Skin of body (tissue), 2 donors: ENCODE results near the gene FAM76B. TPM values are rescaled to one million over a fixed set of nuclear protein-coding genes. Genes with fewer than 3 reads are reported as not detected.

Experiments used
- DNase-seq: peaks from one replicate; lab custom pipeline; 2025; lab: John Stamatoyannopoulos, UW
- total RNA-seq: library from RNA; depleted of rRNA; stranded (reverse); fragments of >200 nt; gene quantifications from one replicate; pipeline ENCODE4 v1.2.3, GENCODE V29; 2014

FAM76B gene
- total RNA-seq, 1 donor from 2014 or later = 29.6 TPM

DNA sequence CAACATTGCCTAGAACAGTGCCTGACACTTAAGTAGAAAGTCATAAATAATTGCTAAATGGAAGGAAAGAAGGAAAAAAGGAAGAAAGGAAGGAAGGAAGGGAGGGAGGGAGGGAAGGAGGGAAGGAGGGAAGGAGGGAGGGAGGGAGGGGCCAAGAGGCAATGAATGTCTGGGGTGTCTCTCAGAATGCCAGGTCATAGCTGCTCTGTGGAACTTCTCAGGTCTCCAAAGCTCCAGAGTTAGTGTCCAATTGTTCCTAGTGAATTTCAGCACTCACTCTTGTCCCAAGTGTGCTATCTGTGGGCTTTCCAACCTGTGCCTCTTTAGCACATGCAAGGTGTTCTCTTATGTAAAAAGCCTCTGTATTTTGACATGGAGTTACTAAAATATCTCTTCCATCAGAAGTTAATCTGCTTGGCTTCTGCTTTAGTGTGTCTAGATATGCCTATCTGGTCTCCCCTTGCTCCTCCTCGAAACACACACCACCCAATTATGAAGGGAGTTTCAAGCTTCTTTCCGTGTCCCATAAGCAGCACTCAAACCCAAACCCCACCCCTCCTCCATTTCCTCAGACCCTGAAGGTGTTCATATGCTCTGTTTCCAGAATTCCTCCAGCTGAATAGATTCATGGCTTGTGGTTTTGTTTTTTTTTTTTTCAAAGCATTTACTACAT lies 56.5 kb downstream of the FAM76B start:
- DNase-seq = no peak

DNA sequence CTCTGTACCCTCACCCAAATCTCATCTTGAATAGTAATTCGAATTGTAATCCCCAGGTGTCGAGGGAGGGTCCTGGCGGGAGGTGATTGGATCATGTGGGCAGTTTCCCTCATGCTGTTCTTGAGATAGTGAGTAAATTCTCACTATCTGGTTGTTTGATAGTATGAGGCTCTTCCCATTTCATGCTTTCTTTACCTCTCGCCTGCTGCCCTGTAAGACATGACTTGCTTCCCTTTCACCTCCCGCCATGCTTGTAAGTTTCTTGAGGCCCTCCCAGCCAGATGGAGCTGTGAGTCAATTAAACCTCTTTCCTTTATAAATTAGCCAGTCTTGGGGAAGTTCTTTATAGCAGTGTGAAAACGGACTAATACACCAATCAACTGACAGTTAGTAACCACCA lies 60.1 kb downstream of the FAM76B start:
- DNase-seq = no peak

- no peak for DNase-seq
Observed at GRCh38 chr11:95728790-95729189, 60.8 kb downstream of the FAM76B start.

- DNase-seq = no peak
Observed at GRCh38 chr11:95728094-95728493, 61.5 kb downstream of the FAM76B start.

DNA sequence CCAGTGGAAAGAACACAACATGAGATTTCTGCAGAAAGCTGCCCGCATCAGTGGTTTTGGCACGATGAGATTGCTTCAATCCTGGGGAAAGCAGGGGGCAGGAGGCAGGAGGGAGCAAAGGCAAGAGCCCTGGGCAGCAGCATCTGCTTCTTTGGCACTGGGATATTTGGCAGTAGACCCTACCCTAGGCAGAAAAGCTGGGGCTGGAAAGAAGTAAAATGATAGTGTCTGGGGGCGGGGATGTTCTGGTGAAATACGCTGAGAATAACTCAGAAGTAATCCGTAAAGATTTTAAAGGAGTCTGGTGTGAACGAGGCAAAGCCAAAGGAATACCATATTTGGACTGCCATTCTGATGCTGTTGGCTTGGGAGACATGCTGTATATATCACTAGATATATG lies 62.0 kb downstream of the FAM76B start:
- no peak for DNase-seq

GRCh38 chr11:95727111-95727510 lies 62.5 kb downstream of the FAM76B start:
- DNase-seq = no peak

GRCh38 chr11:95725196-95725595 lies 64.4 kb downstream of the FAM76B start:
- DNase-seq = no peak

DNA sequence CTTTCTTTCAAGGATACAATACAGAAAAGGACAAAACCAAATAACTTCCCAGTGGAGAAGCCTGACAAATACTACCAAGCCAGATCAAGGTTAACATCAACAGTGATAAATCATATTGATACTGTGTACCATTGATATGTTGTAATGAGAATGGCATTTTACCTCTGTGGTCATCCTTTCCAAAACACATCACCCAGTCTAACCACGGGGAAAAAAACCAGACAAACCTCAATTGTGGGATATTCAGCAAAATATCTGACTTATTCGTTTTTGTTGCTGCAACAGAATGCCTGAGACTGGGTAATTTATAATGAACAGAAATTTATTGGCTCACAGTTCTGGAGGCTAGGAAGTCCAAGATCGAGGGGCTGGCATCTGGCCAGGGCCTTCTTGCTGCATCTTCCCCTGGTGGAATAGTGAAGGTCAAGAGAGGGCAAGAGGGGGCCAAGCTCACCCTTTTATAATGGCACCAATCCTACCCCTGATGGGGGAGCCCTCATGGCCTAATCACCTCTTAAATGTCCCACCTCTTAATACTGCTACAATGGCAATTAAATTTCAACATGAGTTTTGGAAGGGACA lies 66.1 kb downstream of the FAM76B start:
- no peak for DNase-seq

GRCh38 chr11:95720195-95720594 lies 69.4 kb downstream of the FAM76B start:
- no peak for DNase-seq

Other genes starting within 250 kb of the FAM76B start
- gene CEP57, start 716 bp upstream of the FAM76B start, total RNA-seq = 57.0 TPM
- 25.3 TPM for gene MTMR2, start 134.3 kb upstream of the FAM76B start, total RNA-seq